CD4-positive, alpha-beta T cell (primary cell): ENCODE results near the gene PPIP5K1. TPM values are rescaled to one million over a fixed set of nuclear protein-coding genes. Genes with fewer than 3 reads are reported as not detected.

Experiments used
- ATAC-seq: fragments of 200-7000 bp; cut with Tn5 transposase; one replicate; pipeline ENCODE4 v1.10.0; 2022; ENCODE audit warnings: mild to moderate bottlenecking; ENCODE audit not compliant: poor library complexity
- CTCF ChIA-PET: fragments of 350-600 bp; sonication (Branson Sonifier 250); formaldehyde crosslinking; loops from one replicate; lab custom pipeline; 2021; ENCODE audit warnings: antibody characterized with exemption, inconsistent platforms; lab: Charles Lee
- POLR2A ChIA-PET: fragments of 350-600 bp; sonication (Branson Sonifier 250); formaldehyde crosslinking; loops from one replicate; lab custom pipeline; 2021; ENCODE audit warnings: antibody characterized with exemption, inconsistent platforms; lab: Charles Lee
- DNase-seq, 14 experiments: peaks; one replicate each; pipeline ENCODE4 v3.0.0-alpha.2; 2013 to 2020; ENCODE audit warnings: mixed read lengths in 2 of 14
- H3K27ac ChIP-seq, 2 donors: one replicate each; pipeline versions ENCODE4 v1.5.1 to v1.7.0; 2013; ENCODE audit warnings: low read length in 2 of 2, low read depth in 1 of 2, mild to moderate bottlenecking in 1 of 2
- H3K27me3 ChIP-seq, 2 experiments: 1 replicate in 1 of 2; 2 replicates in 1 of 2; pipeline versions ENCODE4 v1.6.1 to v1.7.0; 2013; ENCODE audit warnings: low read length in 2 of 2, control low read depth in 1 of 2, mild to moderate bottlenecking in 1 of 2, moderate library complexity in 1 of 2; ENCODE audit not compliant: insufficient read depth in 2 of 2, control insufficient read depth in 1 of 2
- H3K36me3 ChIP-seq: one replicate; pipeline ENCODE4 v1.6.1; 2013; ENCODE audit warnings: low read length, control low read depth; ENCODE audit not compliant: insufficient read depth
- H3K4me1 ChIP-seq: one replicate; pipeline ENCODE4 v1.6.1; 2013; ENCODE audit warnings: low read length, control low read depth; ENCODE audit not compliant: insufficient read depth
- H3K4me3 ChIP-seq: one replicate; pipeline ENCODE4 v1.5.1; 2013; ENCODE audit warnings: mild to moderate bottlenecking, low read length, moderate library complexity
- H3K9me3 ChIP-seq, 2 experiments: 1 replicate in 1 of 2; 2 replicates in 1 of 2; pipeline versions ENCODE4 v1.6.1 to v1.7.0; 2013; ENCODE audit warnings: low read length in 2 of 2, mild to moderate bottlenecking in 2 of 2, control low read depth in 1 of 2, moderate library complexity in 1 of 2; ENCODE audit not compliant: control insufficient read depth in 1 of 2, insufficient read depth in 1 of 2
- H3K27ac Mint-ChIP-seq: one replicate; pipeline ENCODE4 v1.8.0; 2020; ENCODE audit warnings: mixed read lengths
- H3K27me3 Mint-ChIP-seq: one replicate; pipeline ENCODE4 v1.8.0; 2021; ENCODE audit warnings: mixed read lengths
- H3K36me3 Mint-ChIP-seq: one replicate; pipeline ENCODE4 v1.8.0; 2021; ENCODE audit warnings: low read depth, mixed read lengths
- H3K4me1 Mint-ChIP-seq: one replicate; pipeline ENCODE4 v1.8.0; 2021; ENCODE audit warnings: low read depth, mixed read lengths
- H3K4me3 Mint-ChIP-seq: one replicate; pipeline ENCODE4 v1.8.0; 2020; ENCODE audit warnings: mild to moderate bottlenecking, mixed read lengths
- H3K9me3 Mint-ChIP-seq: one replicate; pipeline ENCODE4 v1.8.0; 2020; ENCODE audit warnings: mixed read lengths
- intact Hi-C, 2 experiments: fragments of 100-400 bp; cut with DNase I in 1 of 2; cut with micrococcal nuclease in 1 of 2; formaldehyde crosslinking; loops; one replicate each; pipeline versions ENCODE4 v1.15.1 to v1.9.0; 2023 to 2025; cut with DNase I, micrococcal nuclease
- total RNA-seq, 174 experiments: library from RNA in 2 of 174; stranded (reverse) in 2 of 174; gene quantifications; one replicate each; pipeline ENCODE4 v1.2.3 and lab custom pipeline; 2021 to 2026
- TF ChIP-seq, protein P1 (sequence below): fragments of 200-600 bp; IDR thresholded peaks from one replicate; pipeline ENCODE4 v1.8.0; 2022; ENCODE audit warnings: antibody characterized with exemption, mild to moderate bottlenecking

Gene PPIP5K1
- total RNA-seq, 2 experiments from 2014 or later, result 16.9 to 23.8 TPM

DNA sequence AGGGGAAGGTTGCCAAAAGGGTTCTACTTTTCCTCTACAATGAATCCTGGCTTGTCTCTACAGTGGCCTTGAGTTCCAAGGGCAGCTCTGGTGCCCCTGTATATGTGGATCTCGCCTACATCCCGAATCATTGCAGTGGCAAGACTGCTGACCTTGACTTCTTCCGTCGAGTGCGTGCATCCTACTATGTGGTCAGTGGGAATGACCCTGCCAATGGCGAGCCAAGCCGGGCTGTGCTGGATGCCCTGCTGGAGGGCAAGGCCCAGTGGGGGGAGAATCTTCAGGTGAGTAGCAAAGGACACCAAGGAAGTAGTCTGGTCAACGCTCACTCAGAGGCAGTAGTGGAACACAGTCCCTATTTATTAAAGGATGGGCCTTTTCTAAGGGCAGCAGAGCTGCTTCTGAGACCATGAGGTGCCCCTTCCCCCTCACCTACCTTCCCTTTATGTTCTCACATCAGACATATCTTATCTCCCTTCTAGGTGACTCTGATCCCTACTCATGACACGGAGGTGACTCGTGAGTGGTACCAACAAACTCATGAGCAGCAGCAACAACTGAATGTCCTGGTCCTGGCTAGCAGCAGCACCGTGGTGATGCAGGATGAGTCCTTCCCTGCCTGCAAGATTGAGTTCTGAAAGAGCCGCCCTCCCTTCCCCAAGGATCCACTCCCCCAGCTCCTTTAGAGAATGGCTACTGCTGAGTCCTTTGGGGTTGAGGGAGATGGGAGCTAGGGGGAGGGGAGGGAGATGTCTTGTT is 60.2 kb downstream of the PPIP5K1 start:
- no peak for DNase-seq

DNA sequence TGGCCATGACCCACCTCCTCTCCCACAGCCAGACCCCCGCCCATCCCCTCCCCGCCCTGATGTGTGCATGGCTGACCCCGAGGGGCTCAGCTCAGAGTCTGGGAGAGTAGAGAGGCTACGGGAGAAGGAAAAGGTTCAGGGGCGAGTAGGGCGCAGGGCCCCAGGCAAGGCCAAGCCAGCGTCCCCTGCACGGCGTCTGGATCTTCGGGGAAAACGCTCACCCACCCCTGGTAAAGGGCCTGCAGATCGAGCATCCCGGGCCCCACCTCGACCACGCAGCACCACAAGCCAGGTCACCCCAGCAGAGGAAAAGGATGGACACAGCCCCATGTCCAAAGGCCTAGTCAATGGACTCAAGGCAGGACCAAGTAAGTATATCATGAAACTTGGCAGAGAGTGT is 60.9 kb downstream of the PPIP5K1 start:
- Mint-ChIP-seq H3K27me3 (no peaks in the 10 kb centered on the region), H3K4me3 (no peak overlapping the region), H3K9me3 (no peaks in the 10 kb centered on the region), H3K27ac (no peak overlapping the region), H3K36me3 (peaks cover 5% of the 10 kb centered on the region), H3K4me1 (peaks cover 9% of the 10 kb centered on the region)
- CTCF ChIA-PET, result no interaction called here
- Histone ChIP-seq H3K27me3 (no peaks in the 10 kb centered on the region), H3K27ac (no peak overlapping the region), H3K4me1 (peaks cover 8% of the 10 kb centered on the region), H3K36me3 (no peaks in the 10 kb centered on the region), H3K9me3 (no peaks in the 10 kb centered on the region), H3K4me3 (no peak overlapping the region)
- POLR2A ChIA-PET, result no interaction called here
- DNase-seq, result no peak
- intact Hi-C loops, result no loop called here
- TF ChIP-seq, protein P1, sequence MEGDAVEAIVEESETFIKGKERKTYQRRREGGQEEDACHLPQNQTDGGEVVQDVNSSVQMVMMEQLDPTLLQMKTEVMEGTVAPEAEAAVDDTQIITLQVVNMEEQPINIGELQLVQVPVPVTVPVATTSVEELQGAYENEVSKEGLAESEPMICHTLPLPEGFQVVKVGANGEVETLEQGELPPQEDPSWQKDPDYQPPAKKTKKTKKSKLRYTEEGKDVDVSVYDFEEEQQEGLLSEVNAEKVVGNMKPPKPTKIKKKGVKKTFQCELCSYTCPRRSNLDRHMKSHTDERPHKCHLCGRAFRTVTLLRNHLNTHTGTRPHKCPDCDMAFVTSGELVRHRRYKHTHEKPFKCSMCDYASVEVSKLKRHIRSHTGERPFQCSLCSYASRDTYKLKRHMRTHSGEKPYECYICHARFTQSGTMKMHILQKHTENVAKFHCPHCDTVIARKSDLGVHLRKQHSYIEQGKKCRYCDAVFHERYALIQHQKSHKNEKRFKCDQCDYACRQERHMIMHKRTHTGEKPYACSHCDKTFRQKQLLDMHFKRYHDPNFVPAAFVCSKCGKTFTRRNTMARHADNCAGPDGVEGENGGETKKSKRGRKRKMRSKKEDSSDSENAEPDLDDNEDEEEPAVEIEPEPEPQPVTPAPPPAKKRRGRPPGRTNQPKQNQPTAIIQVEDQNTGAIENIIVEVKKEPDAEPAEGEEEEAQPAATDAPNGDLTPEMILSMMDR, result no peak
- ATAC-seq, result no peak

More for the DNA sequence above, 60.2 kb downstream of the PPIP5K1 start:
- H3K27me3 Mint-ChIP-seq, result no peaks in the 10 kb centered on the region
- no peak for ATAC-seq
- H3K4me1 ChIP-seq, result peaks cover 8% of the 10 kb centered on the region
- H3K9me3 Mint-ChIP-seq, result no peaks in the 10 kb centered on the region
- H3K9me3 ChIP-seq, result no peaks in the 10 kb centered on the region
- H3K36me3 Mint-ChIP-seq, result peaks cover 5% of the 10 kb centered on the region
- intact Hi-C loops, result no loop called here
- H3K4me3 ChIP-seq, result no peak overlapping the region
- ChIA-PET POLR2A (no interaction called here), CTCF (no interaction called here)
- no peak overlapping the region for H3K27ac Mint-ChIP-seq
- H3K27ac ChIP-seq, result no peak overlapping the region
- no peak overlapping the region for H3K4me3 Mint-ChIP-seq
- peaks cover 8% of the 10 kb centered on the region for H3K4me1 Mint-ChIP-seq
- no peaks in the 10 kb centered on the region for H3K27me3 ChIP-seq
- TF ChIP-seq, protein P1, result no peak
- peaks cover 6% of the 10 kb centered on the region for H3K36me3 ChIP-seq

DNA sequence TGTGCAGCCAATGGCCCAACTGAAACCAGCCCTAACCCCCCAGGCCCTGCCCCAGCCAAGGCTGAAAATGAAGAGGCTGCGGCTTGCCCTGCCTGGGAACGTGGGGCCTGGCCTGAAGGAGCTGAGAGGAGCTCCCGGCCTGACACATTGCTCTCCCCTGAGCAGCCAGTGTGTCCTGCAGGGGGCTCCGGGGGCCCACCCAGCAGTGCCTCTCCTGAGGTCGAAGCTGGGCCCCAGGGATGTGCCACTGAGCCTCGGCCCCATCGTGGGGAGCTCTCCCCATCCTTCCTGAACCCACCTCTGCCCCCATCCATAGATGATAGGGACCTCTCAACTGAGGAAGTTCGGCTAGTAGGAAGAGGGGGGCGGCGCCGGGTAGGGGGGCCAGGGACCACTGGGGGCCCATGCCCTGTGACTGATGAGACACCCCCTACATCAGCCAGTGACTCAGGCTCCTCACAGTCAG is 61.4 kb downstream of the PPIP5K1 start:
- H3K27ac ChIP-seq, result no peak overlapping the region
- TF ChIP-seq, protein P1, result no peak
- Mint-ChIP-seq H3K4me3 (no peak overlapping the region), H3K9me3 (no peaks in the 10 kb centered on the region), H3K4me1 (peaks cover 9% of the 10 kb centered on the region), H3K27me3 (no peaks in the 10 kb centered on the region), H3K36me3 (peaks cover under 1% of the 10 kb centered on the region), H3K27ac (no peak overlapping the region)
- DNase-seq, result no peak
- no peaks in the 10 kb centered on the region for H3K9me3 ChIP-seq
- ChIA-PET POLR2A (no interaction called here), CTCF (no interaction called here)
- H3K27me3 ChIP-seq, result no peaks in the 10 kb centered on the region
- no peak for ATAC-seq
- H3K4me3 ChIP-seq, result no peak overlapping the region
- intact Hi-C loops, result no loop called here
- no peaks in the 10 kb centered on the region for H3K36me3 ChIP-seq
- peaks cover 8% of the 10 kb centered on the region for H3K4me1 ChIP-seq
